Right lobe of liver (tissue), 4 donors: ENCODE measurements around the gene FAM171A1.
"Not testable (repeated sequence)": the region's sequence is repeated elsewhere in the genome, so short reads cannot be mapped to it uniquely, and the experiment has no call there.

Source experiments
- POLR2A ChIP-seq: fragments of 450-650 bp; IDR thresholded peaks from one replicate; pipeline ENCODE4 v1.6.1; 2017; ENCODE audit warnings: antibody characterized with exemption, mild to moderate bottlenecking
- TF ChIP-seq, protein P1 (sequence below), 4 donors: fragments of 200-600 bp in 3 of 4; fragments of 450-650 bp in 1 of 4; IDR thresholded peaks; one replicate each; pipeline versions ENCODE4 v1.5.1 to v1.8.0; 2016 to 2022; ENCODE audit warnings: antibody characterized with exemption in 4 of 4, mild to moderate bottlenecking in 2 of 4
- donor health status: DM: no; HTN: no; CAD: no.
- donor health status: DM: no; HTN: no; CAD: no.
- donor health status: DM: no; HTN: yes; CAD: no.

DNA sequence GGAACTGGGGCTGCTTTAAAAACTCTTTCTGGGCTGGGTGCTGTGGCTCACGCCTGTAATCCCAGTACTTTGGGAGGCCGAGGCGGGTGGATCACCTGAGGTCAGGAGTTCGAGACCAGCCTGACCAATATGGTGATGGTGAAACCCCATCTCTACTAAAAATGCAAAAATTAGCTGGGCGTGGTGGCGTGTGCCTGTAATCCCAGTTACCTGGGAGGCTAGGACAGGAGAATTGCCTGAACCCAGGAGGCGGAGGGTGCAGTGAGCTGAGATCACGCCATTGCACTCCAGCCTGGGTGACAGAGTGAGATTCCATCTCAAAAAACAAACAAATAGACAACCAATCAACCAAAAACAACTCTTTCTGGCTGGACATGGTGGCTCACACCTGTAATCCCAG lies 37.9 kb downstream of the FAM171A1 start:
- TF ChIP-seq, protein P1, sequence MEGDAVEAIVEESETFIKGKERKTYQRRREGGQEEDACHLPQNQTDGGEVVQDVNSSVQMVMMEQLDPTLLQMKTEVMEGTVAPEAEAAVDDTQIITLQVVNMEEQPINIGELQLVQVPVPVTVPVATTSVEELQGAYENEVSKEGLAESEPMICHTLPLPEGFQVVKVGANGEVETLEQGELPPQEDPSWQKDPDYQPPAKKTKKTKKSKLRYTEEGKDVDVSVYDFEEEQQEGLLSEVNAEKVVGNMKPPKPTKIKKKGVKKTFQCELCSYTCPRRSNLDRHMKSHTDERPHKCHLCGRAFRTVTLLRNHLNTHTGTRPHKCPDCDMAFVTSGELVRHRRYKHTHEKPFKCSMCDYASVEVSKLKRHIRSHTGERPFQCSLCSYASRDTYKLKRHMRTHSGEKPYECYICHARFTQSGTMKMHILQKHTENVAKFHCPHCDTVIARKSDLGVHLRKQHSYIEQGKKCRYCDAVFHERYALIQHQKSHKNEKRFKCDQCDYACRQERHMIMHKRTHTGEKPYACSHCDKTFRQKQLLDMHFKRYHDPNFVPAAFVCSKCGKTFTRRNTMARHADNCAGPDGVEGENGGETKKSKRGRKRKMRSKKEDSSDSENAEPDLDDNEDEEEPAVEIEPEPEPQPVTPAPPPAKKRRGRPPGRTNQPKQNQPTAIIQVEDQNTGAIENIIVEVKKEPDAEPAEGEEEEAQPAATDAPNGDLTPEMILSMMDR (IDR thresholded peaks at IDR 0.05), result not testable (repeated sequence)
- TF ChIP-seq POLR2A, result not testable (repeated sequence)
